Endothelial cell of umbilical vein (primary cell): Measurements from ENCODE around the gene ZNF124. TPM values are rescaled to one million over a fixed set of nuclear protein-coding genes. Genes with fewer than 3 reads are reported as not detected.

Source experiments
- BruUV-seq: library from RNA; stranded (reverse); fragments of 400-500 nt; replicated peaks from 2 replicates; lab custom pipeline; 2021; lab: Mats Ljungman, UMichigan
- CTCF ChIA-PET: fragments of 300-600, 350-600 bp; sonication (Branson Sonifier 250); formaldehyde crosslinking; loops from one replicate; lab custom pipeline; 2021; ENCODE audit warnings: antibody characterized with exemption, inconsistent platforms; lab: Charles Lee
- POLR2A ChIA-PET: fragments of 300-600, 350-600 bp; sonication (Branson Sonifier 250); formaldehyde crosslinking; loops from one replicate; lab custom pipeline; 2021; ENCODE audit warnings: antibody characterized with exemption, inconsistent platforms; lab: Charles Lee
- DNase-seq: peaks from one replicate; pipeline ENCODE4 v3.0.0-alpha.2; 2011; ENCODE audit warnings: low read depth, low spot score
- FAIRE-seq: peaks from 2 replicates; lab custom pipeline; 2011; peaks lifted over from hg19 to GRCh38; lab: Jason Lieb, UNC
- H2AFZ ChIP-seq: 2 replicates; pipeline ENCODE4 v1.6.0; 2012; ENCODE audit warnings: low read depth, low read length, control low read depth, inconsistent platforms
- H3K27ac ChIP-seq: 2 replicates; pipeline ENCODE4 v1.5.1; 2011; ENCODE audit warnings: low read depth, mild to moderate bottlenecking, control low read depth, low read length, moderate library complexity; ENCODE audit not compliant: insufficient read depth
- H3K27me3 ChIP-seq, 2 experiments: 2 replicates each; pipeline versions ENCODE4 v1.6.0 to v1.6.1; 2011; ENCODE audit warnings: low read length in 2 of 2, mixed read lengths in 1 of 2; ENCODE audit not compliant: control insufficient read depth in 2 of 2, insufficient read depth in 2 of 2
- H3K36me3 ChIP-seq, 2 experiments: 2 replicates in 1 of 2; 3 replicates in 1 of 2; pipeline ENCODE4 v1.5.1; 2011; ENCODE audit warnings: low read length in 2 of 2, mild to moderate bottlenecking in 1 of 2, moderate library complexity in 1 of 2; ENCODE audit not compliant: control insufficient read depth in 2 of 2, insufficient read depth in 2 of 2; ENCODE audit errors: extremely low read depth in 1 of 2
- H3K4me1 ChIP-seq: 3 replicates; pipeline ENCODE4 v1.5.1; 2011; ENCODE audit warnings: mild to moderate bottlenecking, low read length; ENCODE audit not compliant: control insufficient read depth, insufficient read depth; ENCODE audit errors: extremely low read depth
- H3K4me2 ChIP-seq: 2 replicates; pipeline ENCODE4 v1.6.1; 2011; ENCODE audit warnings: low read length, control low read depth, mixed read lengths; ENCODE audit not compliant: insufficient read depth
- H3K4me3 ChIP-seq, 3 experiments: fragments of 200-600 bp in 1 of 3; sonication (generic), shearing (Covaris generic) in 1 of 3; replicated peaks in 1 of 3; 2 replicates each; pipeline ENCODE4 v1.5.1; 2011 to 2016; ENCODE audit warnings: control low read depth in 3 of 3, low read length in 3 of 3, mild to moderate bottlenecking in 2 of 3, inconsistent platforms in 1 of 3, low read depth in 1 of 3, moderate library complexity in 1 of 3; ENCODE audit not compliant: insufficient read depth in 1 of 3
- H3K79me2 ChIP-seq: 2 replicates; pipeline ENCODE4 v1.6.0; 2012; ENCODE audit warnings: low read length, inconsistent platforms; ENCODE audit not compliant: control insufficient read depth, insufficient read depth
- H3K9ac ChIP-seq: replicated peaks from 2 replicates; pipeline ENCODE3; 2011; ENCODE audit warnings: low read length, control low read depth; ENCODE audit not compliant: insufficient read depth; ENCODE audit errors: extremely low read depth
- H3K9me1 ChIP-seq: replicated peaks from 3 replicates; pipeline ENCODE4 v1.6.0; 2011; ENCODE audit warnings: mild to moderate bottlenecking, low read length; ENCODE audit not compliant: control insufficient read depth, insufficient read depth; ENCODE audit errors: extremely low read depth
- H3K9me3 ChIP-seq: replicated peaks from 2 replicates; pipeline ENCODE4 v1.5.1; 2012; ENCODE audit warnings: low read length, inconsistent platforms; ENCODE audit not compliant: control insufficient read depth, insufficient read depth
- H4K20me1 ChIP-seq: replicated peaks from 2 replicates; pipeline ENCODE3; 2011; ENCODE audit warnings: mild to moderate bottlenecking, low read length; ENCODE audit not compliant: control insufficient read depth, insufficient read depth; ENCODE audit errors: extremely low read depth
- CTCF ChIP-seq, 2 donors: IDR thresholded peaks; 1 replicate in 1 of 2; 2 replicates in 1 of 2; pipeline ENCODE4 v1.5.1; 2011; ENCODE audit warnings: low read length in 2 of 2, mild to moderate bottlenecking in 2 of 2, moderate library complexity in 2 of 2, control low read depth in 1 of 2, inconsistent platforms in 1 of 2, low read depth in 1 of 2; ENCODE audit not compliant: insufficient read depth in 1 of 2; ENCODE audit errors: extremely low read depth in 1 of 2
- EZH2 ChIP-seq: IDR thresholded peaks from 2 replicates; pipeline ENCODE4 v1.6.1; 2012; ENCODE audit warnings: borderline replicate concordance, low read depth, mild to moderate bottlenecking, moderate library complexity, low read length, inconsistent platforms; ENCODE audit not compliant: severe bottlenecking
- FOS ChIP-seq: IDR thresholded peaks from 2 replicates; pipeline ENCODE4 v1.6.1; 2011; ENCODE audit warnings: mild to moderate bottlenecking, low read length, moderate library complexity, borderline replicate concordance; ENCODE audit not compliant: insufficient read depth
- GATA2 ChIP-seq: IDR thresholded peaks from 2 replicates; pipeline ENCODE4 v1.7.0; 2011; ENCODE audit warnings: low read depth, mild to moderate bottlenecking, moderate library complexity, mixed read lengths, low read length; ENCODE audit not compliant: insufficient read length, insufficient read depth
- JUN ChIP-seq: IDR thresholded peaks from 2 replicates; pipeline ENCODE4 v1.6.1; 2011; ENCODE audit warnings: borderline replicate concordance, low read depth; ENCODE audit not compliant: insufficient read length, insufficient read depth
- MAX ChIP-seq: IDR thresholded peaks from 2 replicates; pipeline ENCODE4 v1.6.1; 2011; ENCODE audit not compliant: insufficient read depth, insufficient read length
- MYC ChIP-seq: IDR thresholded peaks from one replicate; pipeline ENCODE4 v1.6.1; 2011; ENCODE audit warnings: mild to moderate bottlenecking, low read depth, low read length
- POLR2AphosphoS5 ChIP-seq: IDR thresholded peaks from 2 replicates; pipeline ENCODE4 v1.6.1; 2012; ENCODE audit warnings: low read depth, mild to moderate bottlenecking, control low read depth, low read length, moderate library complexity; ENCODE audit not compliant: insufficient read depth
- dilution Hi-C: fragments of 300-500 bp; cut with MboI; formaldehyde crosslinking; loops from one replicate; pipeline ENCODE4 v1.15.0; 2019; ENCODE audit warnings: low sequenced_read_pairs; ENCODE audit not compliant: extremely low pct_ligation_motif_present
- intact Hi-C: fragments of 100-400 bp; cut with micrococcal nuclease; formaldehyde crosslinking; loops from one replicate; pipeline ENCODE4 v1.10.0; 2022
- polyA plus RNA-seq, 4 experiments: library from polyadenylated mRNA; depleted of rRNA in 3 of 4; stranded (reverse) in 3 of 4; unstranded in 1 of 4; fragments of >200 nt; gene quantifications; 2 replicates each; pipeline versions ENCODE4 v1.2.1 to v1.2.3, GENCODE V29; 2011 to 2012; ENCODE audit warnings: missing spikeins in 1 of 4
- total RNA-seq: library from RNA; stranded (reverse); gene quantifications from 2 replicates; pipeline ENCODE4 v1.2.3, GENCODE V29; 2021

ZNF124 gene
- total and polyA plus RNA-seq, 2 donors (not counting 3 experiments of a cell fraction or from before 2014, with no cell fraction given), result 3.5 to 25.6 TPM

GRCh38 chr1:247182994-247183393 lies 11.2 kb upstream of the ZNF124 start:
- H3K9ac ChIP-seq, result no peak overlapping the region
- FAIRE-seq (no peak), DNase-seq (no peak)
- no peak overlapping the region for H2AFZ ChIP-seq
- peaks cover 1% of the 10 kb centered on the region for H3K9me3 ChIP-seq
- no peak overlapping the region for H3K4me3 ChIP-seq
- H3K27ac ChIP-seq, result no peak overlapping the region
- ChIA-PET CTCF (no interaction called here), POLR2A (no interaction called here)
- no peaks in the 10 kb centered on the region for H3K4me1 ChIP-seq
- no TSS peak for BruUV-seq
- no peak overlapping the region for H3K4me2 ChIP-seq
- H3K36me3 ChIP-seq, result no peaks in the 10 kb centered on the region
- H4K20me1 ChIP-seq, result no peaks in the 10 kb centered on the region
- no peaks in the 10 kb centered on the region for H3K9me1 ChIP-seq
- no peaks in the 10 kb centered on the region for H3K79me2 ChIP-seq
- TF ChIP-seq GATA2 (no peak), CTCF (IDR thresholded peaks at IDR 0.05; ENCODE audit: extremely low read depth in 1 of 2, insufficient read depth in 1 of 2, low read depth in 1 of 2, low read length in 2 of 2) (no peak), MAX (no peak), MYC (no peak), FOS (no peak)
- H3K27me3 ChIP-seq, result no peaks in the 10 kb centered on the region
- dilution Hi-C loops, result no loop called here
- intact Hi-C loops, result no loop called here

DNA sequence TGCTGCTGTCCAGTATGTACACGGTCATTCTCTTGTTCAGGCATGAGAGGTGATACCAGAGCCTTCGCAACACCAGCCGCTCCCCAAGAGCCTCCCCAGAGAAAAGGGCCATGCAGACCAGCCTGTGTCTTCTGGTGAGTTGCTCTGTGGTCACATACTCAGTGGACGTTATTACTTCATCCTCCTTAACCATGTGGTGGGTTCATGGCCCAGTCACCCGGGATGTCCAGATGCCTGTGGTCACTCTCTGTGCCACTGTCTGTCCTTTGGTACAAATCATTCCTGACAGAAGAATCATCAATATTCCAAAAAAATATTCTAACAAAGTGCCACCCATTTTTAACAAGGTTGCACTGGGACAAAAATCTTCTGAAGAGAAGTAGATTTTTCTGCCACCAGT lies 8.8 kb upstream of the ZNF124 start:
- DNase-seq, result no peak
- Histone ChIP-seq H3K4me2 (no peak overlapping the region), H3K27ac (no peak overlapping the region), H3K4me1 (no peaks in the 10 kb centered on the region), H4K20me1 (no peaks in the 10 kb centered on the region), H3K9me3 (peaks cover 1% of the 10 kb centered on the region), H3K36me3 (no peaks in the 10 kb centered on the region), H3K9ac (no peak overlapping the region), H3K79me2 (no peaks in the 10 kb centered on the region), H3K4me3 (no peak overlapping the region), H3K9me1 (no peaks in the 10 kb centered on the region), H3K27me3 (no peaks in the 10 kb centered on the region), H2AFZ (no peak overlapping the region)
- ChIA-PET POLR2A (no interaction called here), CTCF (no interaction called here)
- dilution Hi-C loops, result no loop called here
- no peak for FAIRE-seq
- intact Hi-C loops, result no loop called here
- no peak for TF ChIP-seq EZH2
- TF ChIP-seq MYC, result no peak
- no peak for TF ChIP-seq CTCF (IDR thresholded peaks at IDR 0.05; ENCODE audit: extremely low read depth in 1 of 2, insufficient read depth in 1 of 2, low read depth in 1 of 2, low read length in 2 of 2)
- no peak for TF ChIP-seq FOS
- TF ChIP-seq JUN, result no peak
- no peak for TF ChIP-seq POLR2AphosphoS5
- no peak for TF ChIP-seq MAX
- BruUV-seq, result no TSS peak
